ENCODE measurements around the gene TMTC2.

- TF ChIP-seq CTCF (IDR thresholded peaks at IDR 0.05) (no peak), POLR2A (IDR thresholded peaks at IDR 0.05) (no peak)
Observed at GRCh38 chr12:82723891-82724290, 37.2 kb downstream of the TMTC2 start.
